ENCODE results near the gene MTX3. TPM values are rescaled to one million over a fixed set of nuclear protein-coding genes. Genes with fewer than 3 reads are reported as not detected.

Gene MTX3
- total RNA-seq, 3 donors from 2014 or later, result 14.8 to 15.0 (median 14.9) TPM

GRCh38 chr5:79966448-79966847 lies 24.6 kb downstream of the MTX3 start:
- no peak for ATAC-seq
- peaks cover 17% of the 10 kb centered on the region for H3K27me3 Mint-ChIP-seq (ENCODE audit: low read depth)
- no peaks in the 10 kb centered on the region for H3K36me3 Mint-ChIP-seq (ENCODE audit: insufficient read depth)
- H3K4me3 Mint-ChIP-seq, result no peak overlapping the region
- peaks cover 14% of the 10 kb centered on the region for H3K4me1 Mint-ChIP-seq (ENCODE audit: low read depth)
- no peaks in the 10 kb centered on the region for H3K9me3 Mint-ChIP-seq
- no peak for DNase-seq

- Mint-ChIP-seq H3K36me3 (ENCODE audit: insufficient read depth) (no peaks in the 10 kb centered on the region), H3K4me3 (no peak overlapping the region)
Measured at GRCh38 chr5:79964136-79964535, 26.9 kb downstream of the MTX3 start.

GRCh38 chr5:79963261-79964061 lies 27.6 kb downstream of the MTX3 start:
- Mint-ChIP-seq H3K36me3 (ENCODE audit: insufficient read depth) (no peaks in the 10 kb centered on the region), H3K4me3 (no peak overlapping the region), H3K9me3 (no peaks in the 10 kb centered on the region), H3K4me1 (ENCODE audit: low read depth) (peaks cover 14% of the 10 kb centered on the region), H3K27me3 (ENCODE audit: low read depth) (peaks cover 17% of the 10 kb centered on the region)
- peak; percentile 25 to 64 for ATAC-seq
- DNase-seq, result no peak

More at GRCh38 chr5:79964136-79964535, 26.9 kb downstream of the MTX3 start:
- ATAC-seq (no peak), DNase-seq (no peak)
- Mint-ChIP-seq H3K9me3 (no peaks in the 10 kb centered on the region), H3K4me1 (ENCODE audit: low read depth) (peaks cover 14% of the 10 kb centered on the region), H3K27me3 (ENCODE audit: low read depth) (peaks cover 17% of the 10 kb centered on the region)

GRCh38 chr5:79962575-79963222 lies 28.4 kb downstream of the MTX3 start:
- no peak overlapping the region for H3K4me3 Mint-ChIP-seq
- peak; percentile 79 to 87 for ATAC-seq
- no peak for DNase-seq
- H3K27me3 Mint-ChIP-seq (ENCODE audit: low read depth), result peaks cover 16% of the 10 kb centered on the region
- H3K9me3 Mint-ChIP-seq, result no peaks in the 10 kb centered on the region
- H3K36me3 Mint-ChIP-seq (ENCODE audit: insufficient read depth), result no peaks in the 10 kb centered on the region
- H3K4me1 Mint-ChIP-seq (ENCODE audit: low read depth), result peaks cover 14% of the 10 kb centered on the region

- H3K36me3 Mint-ChIP-seq (ENCODE audit: insufficient read depth), result no peaks in the 10 kb centered on the region
- DNase-seq, result no peak
- peaks cover 11% of the 10 kb centered on the region for H3K27me3 Mint-ChIP-seq (ENCODE audit: low read depth)
- no peak for ATAC-seq
- no peaks in the 10 kb centered on the region for H3K9me3 Mint-ChIP-seq
- peaks cover 14% of the 10 kb centered on the region for H3K4me1 Mint-ChIP-seq (ENCODE audit: low read depth)
- H3K4me3 Mint-ChIP-seq, result no peak overlapping the region
Measured at GRCh38 chr5:79961716-79962574, 29.1 kb downstream of the MTX3 start.

GRCh38 chr5:79959407-79959806 lies 31.7 kb downstream of the MTX3 start:
- Mint-ChIP-seq H3K9me3 (no peaks in the 10 kb centered on the region), H3K4me1 (ENCODE audit: low read depth) (peaks cover 12% of the 10 kb centered on the region), H3K27me3 (ENCODE audit: low read depth) (peaks cover 5% of the 10 kb centered on the region), H3K4me3 (no peak overlapping the region), H3K36me3 (ENCODE audit: insufficient read depth) (no peaks in the 10 kb centered on the region)
- DNase-seq (no peak), ATAC-seq (no peak)

GRCh38 chr5:79955941-79956670 lies 35.0 kb downstream of the MTX3 start:
- H3K4me3 Mint-ChIP-seq, result no peak overlapping the region
- H3K4me1 Mint-ChIP-seq (ENCODE audit: low read depth), result no peaks in the 10 kb centered on the region
- H3K36me3 Mint-ChIP-seq (ENCODE audit: insufficient read depth), result no peaks in the 10 kb centered on the region
- no peak for ATAC-seq
- no peaks in the 10 kb centered on the region for H3K9me3 Mint-ChIP-seq
- DNase-seq, result no peak
- peaks cover 10% of the 10 kb centered on the region for H3K27me3 Mint-ChIP-seq (ENCODE audit: low read depth)

GRCh38 chr5:79955356-79955895 lies 35.6 kb downstream of the MTX3 start:
- ATAC-seq (no peak), DNase-seq (no peak)
- Mint-ChIP-seq H3K4me1 (ENCODE audit: low read depth) (no peaks in the 10 kb centered on the region), H3K36me3 (ENCODE audit: insufficient read depth) (no peaks in the 10 kb centered on the region), H3K27me3 (ENCODE audit: low read depth) (peaks cover 10% of the 10 kb centered on the region), H3K4me3 (no peak overlapping the region), H3K9me3 (no peaks in the 10 kb centered on the region)

- Mint-ChIP-seq H3K4me1 (ENCODE audit: low read depth) (no peaks in the 10 kb centered on the region), H3K4me3 (no peak overlapping the region), H3K9me3 (no peaks in the 10 kb centered on the region), H3K36me3 (ENCODE audit: insufficient read depth) (no peaks in the 10 kb centered on the region), H3K27me3 (ENCODE audit: low read depth) (peaks cover 10% of the 10 kb centered on the region)
- ATAC-seq (no peak), DNase-seq (no peak)
Measured at GRCh38 chr5:79954620-79955019, 36.4 kb downstream of the MTX3 start.

- no peaks in the 10 kb centered on the region for H3K36me3 Mint-ChIP-seq (ENCODE audit: insufficient read depth)
- H3K27me3 Mint-ChIP-seq (ENCODE audit: low read depth), result peaks cover 6% of the 10 kb centered on the region
- no peaks in the 10 kb centered on the region for H3K9me3 Mint-ChIP-seq
- no peak for ATAC-seq
- no peak overlapping the region for H3K4me3 Mint-ChIP-seq
- DNase-seq, result no peak
- H3K4me1 Mint-ChIP-seq (ENCODE audit: low read depth), result no peaks in the 10 kb centered on the region
Measured at GRCh38 chr5:79947567-79947966, 43.5 kb downstream of the MTX3 start.

GRCh38 chr5:79938468-79938867 lies 52.6 kb downstream of the MTX3 start:
- Mint-ChIP-seq H3K36me3 (ENCODE audit: insufficient read depth) (no peaks in the 10 kb centered on the region), H3K4me3 (no peak overlapping the region), H3K4me1 (ENCODE audit: low read depth) (peaks cover 4% of the 10 kb centered on the region), H3K27me3 (ENCODE audit: low read depth) (peaks cover 2% of the 10 kb centered on the region), H3K9me3 (no peaks in the 10 kb centered on the region)
- DNase-seq (no peak), ATAC-seq (peak; percentile 58 to 76)

GRCh38 chr5:79936646-79937216 lies 54.3 kb downstream of the MTX3 start:
- ATAC-seq, result no peak
- Mint-ChIP-seq H3K36me3 (ENCODE audit: insufficient read depth) (no peaks in the 10 kb centered on the region), H3K9me3 (no peaks in the 10 kb centered on the region), H3K4me1 (ENCODE audit: low read depth) (peaks cover 4% of the 10 kb centered on the region), H3K4me3 (no peak overlapping the region), H3K27me3 (ENCODE audit: low read depth) (no peaks in the 10 kb centered on the region)
- no peak for DNase-seq

GRCh38 chr5:79936002-79936645 lies 54.9 kb downstream of the MTX3 start:
- Mint-ChIP-seq H3K36me3 (ENCODE audit: insufficient read depth) (no peaks in the 10 kb centered on the region), H3K4me1 (ENCODE audit: low read depth) (peaks cover 4% of the 10 kb centered on the region), H3K27me3 (ENCODE audit: low read depth) (no peaks in the 10 kb centered on the region), H3K9me3 (no peaks in the 10 kb centered on the region), H3K4me3 (no peak overlapping the region)
- no peak for DNase-seq
- no peak for ATAC-seq
